Left ventricle myocardium inferior (tissue), 1 donor: ENCODE results near the gene KIAA1671. TPM values are rescaled to one million over a fixed set of nuclear protein-coding genes. Genes with fewer than 3 reads are reported as not detected.

Experiments
- DNase-seq: peaks from one replicate; pipeline ENCODE4 v3.0.0-alpha.2; 2020
- H3K27ac ChIP-seq: fragments of 200-600 bp; replicated peaks from 2 replicates; pipeline ENCODE4 v1.8.0; 2021
- H3K27me3 ChIP-seq: fragments of 200-600 bp; 2 replicates; pipeline ENCODE4 v1.8.0; 2021; ENCODE audit warnings: low read depth
- H3K36me3 ChIP-seq: fragments of 200-600 bp; 2 replicates; pipeline ENCODE4 v1.8.0; 2021
- H3K4me1 ChIP-seq: fragments of 200-600 bp; 2 replicates; pipeline ENCODE4 v1.8.0; 2021
- H3K4me3 ChIP-seq: fragments of 200-600 bp; 2 replicates; pipeline ENCODE4 v1.8.0; 2021; ENCODE audit warnings: mild to moderate bottlenecking, moderate library complexity
- H3K9me3 ChIP-seq: fragments of 200-600 bp; replicated peaks from 2 replicates; pipeline ENCODE4 v1.8.0; 2021
- CTCF ChIP-seq: fragments of 200-600 bp; IDR thresholded peaks from 2 replicates; pipeline ENCODE4 v1.8.0; 2021; ENCODE audit warnings: antibody characterized with exemption, mild to moderate bottlenecking, borderline replicate concordance
- intact Hi-C: fragments of 100-400 bp; cut with micrococcal nuclease; formaldehyde crosslinking; loops from one replicate; pipeline ENCODE4 v1.11.0; 2022
- total RNA-seq: library from RNA; stranded (reverse); fragmentation: NEBNext Ultra II Directional; extraction: Animal tissue kit (Norgen Biotek cat#: 25700); gene quantifications from one replicate; pipeline ENCODE4 v1.2.1, GENCODE V29; 2021
- donor health status: DM: no; HTN: yes; CAD: no; lungs with severe emphysema.

Gene KIAA1671
- total RNA-seq, 1 donor from 2014 or later: 12.2 TPM

- Histone ChIP-seq H3K9me3 (no peaks in the 10 kb centered on the region), H3K27me3 (no peaks in the 10 kb centered on the region), H3K36me3 (no peaks in the 10 kb centered on the region), H3K4me3 (no peak overlapping the region), H3K27ac (peak overlapping the region; percentile 85), H3K4me1 (peaks cover 52% of the 10 kb centered on the region)
- DNase-seq: peak; percentile 58
- intact Hi-C loops: no loop called here
- TF ChIP-seq CTCF: no peak
Measured at GRCh38 chr22:25153961-25154666, 201.6 kb downstream of the KIAA1671 start.

DNA sequence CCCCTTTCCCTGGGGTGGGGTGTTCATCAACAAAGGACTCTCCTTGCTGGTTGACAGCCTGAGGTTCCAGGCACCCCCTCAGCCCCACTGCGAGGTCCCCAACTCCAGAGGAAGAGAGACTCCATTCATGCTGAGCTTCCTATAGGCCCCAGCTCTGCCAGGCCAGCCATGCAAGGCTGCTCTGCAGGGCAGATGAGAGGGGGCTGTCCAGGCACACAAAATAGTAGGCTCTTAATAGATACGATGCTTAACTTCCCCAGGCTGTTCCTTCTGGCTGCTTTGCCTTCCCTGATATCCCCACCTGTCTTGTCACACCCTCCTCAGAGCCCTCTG, 202.1 kb downstream of the KIAA1671 start:
- Histone ChIP-seq H3K27ac (peak overlapping the region; percentile 85), H3K36me3 (no peaks in the 10 kb centered on the region), H3K4me1 (peaks cover 56% of the 10 kb centered on the region), H3K27me3 (no peaks in the 10 kb centered on the region), H3K9me3 (no peaks in the 10 kb centered on the region), H3K4me3 (no peak overlapping the region)
- no peak for DNase-seq
- TF ChIP-seq CTCF: no peak
- intact Hi-C loops: no loop called here

GRCh38 chr22:25156736-25157135, 204.2 kb downstream of the KIAA1671 start:
- H3K9me3 ChIP-seq: no peaks in the 10 kb centered on the region
- H3K36me3 ChIP-seq: no peaks in the 10 kb centered on the region
- peaks cover 56% of the 10 kb centered on the region for H3K4me1 ChIP-seq
- no peak for DNase-seq
- no peaks in the 10 kb centered on the region for H3K27me3 ChIP-seq
- intact Hi-C loops: no loop called here
- H3K27ac ChIP-seq: peak overlapping the region; percentile 28
- no peak for TF ChIP-seq CTCF
- no peak overlapping the region for H3K4me3 ChIP-seq

- no peak overlapping the region for H3K4me3 ChIP-seq
- H3K4me1 ChIP-seq: peaks cover 47% of the 10 kb centered on the region
- TF ChIP-seq CTCF: no peak
- no peaks in the 10 kb centered on the region for H3K27me3 ChIP-seq
- no peak for DNase-seq
- no peaks in the 10 kb centered on the region for H3K36me3 ChIP-seq
- no peaks in the 10 kb centered on the region for H3K9me3 ChIP-seq
- intact Hi-C loops: no loop called here
- H3K27ac ChIP-seq: no peak overlapping the region
Measured at GRCh38 chr22:25159028-25159427, 206.5 kb downstream of the KIAA1671 start.

- no peaks in the 10 kb centered on the region for H3K9me3 ChIP-seq
- DNase-seq: no peak
- H3K4me3 ChIP-seq: no peak overlapping the region
- no peaks in the 10 kb centered on the region for H3K27me3 ChIP-seq
- no peaks in the 10 kb centered on the region for H3K36me3 ChIP-seq
- H3K4me1 ChIP-seq: peaks cover 38% of the 10 kb centered on the region
- H3K27ac ChIP-seq: no peak overlapping the region
- intact Hi-C loops: no loop called here
- no peak for TF ChIP-seq CTCF
Measured at GRCh38 chr22:25160120-25160996, 207.8 kb downstream of the KIAA1671 start.
